HepG2 (cell line): ENCODE measurements around the gene THOC6. TPM values are rescaled to one million over a fixed set of nuclear protein-coding genes. Genes with fewer than 3 reads are reported as not detected.
A peak's percentile ranks its signal among the peaks of the same experiment; 100 is the strongest.

Experiments
- AFF4 ChIP-seq: sonication (generic); formaldehyde crosslinking; IDR thresholded peaks from 2 replicates; pipeline ENCODE4 v1.4.0; 2020; ENCODE audit warnings: missing genetic modification reagents
- CCDC6 ChIP-seq: sonication (generic); formaldehyde crosslinking; IDR thresholded peaks from 2 replicates; pipeline ENCODE4 v1.8.1; 2022; ENCODE audit warnings: mild to moderate bottlenecking, missing genetic modification reagents, moderate library complexity
- DNMT3B ChIP-seq: conservative IDR thresholded peaks from 2 replicates; pipeline ENCODE4 v1.6.1; 2016; ENCODE audit warnings: missing biosample characterization, control low read depth
- MTF2 ChIP-seq: sonication (generic); formaldehyde crosslinking; IDR thresholded peaks from 2 replicates; pipeline ENCODE4 v1.5.0; 2020; ENCODE audit warnings: missing genetic modification reagents, borderline replicate concordance
- SALL2 ChIP-seq: sonication (generic); formaldehyde crosslinking; IDR thresholded peaks from 2 replicates; pipeline ENCODE4 v1.8.1; 2023; ENCODE audit warnings: mild to moderate bottlenecking, missing genetic modification reagents, inconsistent platforms
- SMARCE1 ChIP-seq: fragments of 450-650 bp; IDR thresholded peaks from 2 replicates; pipeline ENCODE4 v1.6.1; 2017; ENCODE audit warnings: borderline replicate concordance
- TIGD3 ChIP-seq: sonication (generic); formaldehyde crosslinking; IDR thresholded peaks from 2 replicates; pipeline ENCODE4 v1.5.1; 2020; ENCODE audit warnings: mild to moderate bottlenecking, missing genetic modification reagents, borderline replicate concordance
- TRIM24 ChIP-seq: sonication (generic); formaldehyde crosslinking; IDR thresholded peaks from 2 replicates; pipeline ENCODE4 v1.8.0; 2022; ENCODE audit warnings: mild to moderate bottlenecking, missing genetic modification reagents
- ZFP36L1 ChIP-seq: sonication (generic); formaldehyde crosslinking; IDR thresholded peaks from 2 replicates; pipeline ENCODE4 v1.8.0; 2022; ENCODE audit warnings: mild to moderate bottlenecking, missing genetic modification reagents, moderate library complexity
- ZNF615 ChIP-seq: sonication (generic); formaldehyde crosslinking; IDR thresholded peaks from 2 replicates; pipeline ENCODE4 v1.5.0; 2020; ENCODE audit warnings: mild to moderate bottlenecking, missing genetic modification reagents, borderline replicate concordance
- ZNF841 ChIP-seq: sonication (generic); formaldehyde crosslinking; IDR thresholded peaks from 2 replicates; pipeline ENCODE4 v1.8.1; 2023; ENCODE audit warnings: missing genetic modification reagents, borderline replicate concordance
- polyA plus RNA-seq, 8 experiments: library from polyadenylated mRNA; depleted of rRNA in 3 of 8; stranded (reverse) in 7 of 8; unstranded in 1 of 8; fragments of >200 nt; fragmentation: Illumina TruSeq in 4 of 8; extraction: Trizol in 4 of 8; gene quantifications; 2 replicates each; pipeline versions ENCODE4 v1.2.1 to v1.2.3, GENCODE V29; 2011 to 2016; ENCODE audit warnings: low read depth in 4 of 8, missing spikeins in 1 of 8, mixed read lengths in 1 of 8; ENCODE audit not compliant: insufficient read depth in 1 of 8
- total RNA-seq, 5 experiments: library from RNA; depleted of rRNA; stranded (reverse); fragments of >200 nt; fragmentation: Illumina TruSeq; extraction: Trizol; gene quantifications; 2 replicates each; pipeline ENCODE4 v1.2.3, GENCODE V29; 2016; ENCODE audit warnings: low read depth in 1 of 5
- TF ChIP-seq, protein P1 (sequence below): sonication (generic); formaldehyde crosslinking; IDR thresholded peaks from 2 replicates; pipeline ENCODE4 v1.5.1; 2020; ENCODE audit warnings: mild to moderate bottlenecking, missing genetic modification reagents, moderate library complexity
- TF ChIP-seq, protein P2 (sequence below): sonication (generic); formaldehyde crosslinking; IDR thresholded peaks from 2 replicates; pipeline ENCODE4 v1.4.0; 2020; ENCODE audit warnings: missing genetic modification reagents
- TF ChIP-seq, protein P3 (sequence below): sonication (generic); formaldehyde crosslinking; IDR thresholded peaks from 2 replicates; pipeline ENCODE4 v1.5.0; 2020; ENCODE audit warnings: mild to moderate bottlenecking, missing genetic modification reagents, borderline replicate concordance

The THOC6 gene
- total and polyA plus RNA-seq, 2 of the 13 experiments (the other 11 are each of a cell fraction or from before 2014, with no cell fraction given), result 32.1 to 37.0 TPM

- TF ChIP-seq ZNF615 (CRISPR knock-in tag) (no peak), TRIM24 (no peak), ZNF841 (CRISPR knock-in tag) (no peak), SALL2 (CRISPR knock-in tag) (peak; percentile 55; the same call in 1 of the 2 replicates), AFF4 (CRISPR knock-in tag) (no peak), MTF2 (CRISPR knock-in tag) (no peak), DNMT3B (CRISPR knock-in tag) (no peak), CCDC6 (CRISPR knock-in tag) (no peak), SMARCE1 (no peak), ZFP36L1 (CRISPR knock-in tag) (no peak), TIGD3 (no peak)
- TF ChIP-seq, protein P1, sequence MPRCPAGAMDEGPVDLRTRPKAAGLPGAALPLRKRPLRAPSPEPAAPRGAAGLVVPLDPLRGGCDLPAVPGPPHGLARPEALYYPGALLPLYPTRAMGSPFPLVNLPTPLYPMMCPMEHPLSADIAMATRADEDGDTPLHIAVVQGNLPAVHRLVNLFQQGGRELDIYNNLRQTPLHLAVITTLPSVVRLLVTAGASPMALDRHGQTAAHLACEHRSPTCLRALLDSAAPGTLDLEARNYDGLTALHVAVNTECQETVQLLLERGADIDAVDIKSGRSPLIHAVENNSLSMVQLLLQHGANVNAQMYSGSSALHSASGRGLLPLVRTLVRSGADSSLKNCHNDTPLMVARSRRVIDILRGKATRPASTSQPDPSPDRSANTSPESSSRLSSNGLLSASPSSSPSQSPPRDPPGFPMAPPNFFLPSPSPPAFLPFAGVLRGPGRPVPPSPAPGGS, result 0 out of 2 replicates have a peak, but pooled peaks have one; percentile 62
- TF ChIP-seq, protein P2, sequence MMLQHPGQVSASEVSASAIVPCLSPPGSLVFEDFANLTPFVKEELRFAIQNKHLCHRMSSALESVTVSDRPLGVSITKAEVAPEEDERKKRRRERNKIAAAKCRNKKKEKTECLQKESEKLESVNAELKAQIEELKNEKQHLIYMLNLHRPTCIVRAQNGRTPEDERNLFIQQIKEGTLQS (CRISPR knock-in tag), result no peak
- TF ChIP-seq, protein P3, sequence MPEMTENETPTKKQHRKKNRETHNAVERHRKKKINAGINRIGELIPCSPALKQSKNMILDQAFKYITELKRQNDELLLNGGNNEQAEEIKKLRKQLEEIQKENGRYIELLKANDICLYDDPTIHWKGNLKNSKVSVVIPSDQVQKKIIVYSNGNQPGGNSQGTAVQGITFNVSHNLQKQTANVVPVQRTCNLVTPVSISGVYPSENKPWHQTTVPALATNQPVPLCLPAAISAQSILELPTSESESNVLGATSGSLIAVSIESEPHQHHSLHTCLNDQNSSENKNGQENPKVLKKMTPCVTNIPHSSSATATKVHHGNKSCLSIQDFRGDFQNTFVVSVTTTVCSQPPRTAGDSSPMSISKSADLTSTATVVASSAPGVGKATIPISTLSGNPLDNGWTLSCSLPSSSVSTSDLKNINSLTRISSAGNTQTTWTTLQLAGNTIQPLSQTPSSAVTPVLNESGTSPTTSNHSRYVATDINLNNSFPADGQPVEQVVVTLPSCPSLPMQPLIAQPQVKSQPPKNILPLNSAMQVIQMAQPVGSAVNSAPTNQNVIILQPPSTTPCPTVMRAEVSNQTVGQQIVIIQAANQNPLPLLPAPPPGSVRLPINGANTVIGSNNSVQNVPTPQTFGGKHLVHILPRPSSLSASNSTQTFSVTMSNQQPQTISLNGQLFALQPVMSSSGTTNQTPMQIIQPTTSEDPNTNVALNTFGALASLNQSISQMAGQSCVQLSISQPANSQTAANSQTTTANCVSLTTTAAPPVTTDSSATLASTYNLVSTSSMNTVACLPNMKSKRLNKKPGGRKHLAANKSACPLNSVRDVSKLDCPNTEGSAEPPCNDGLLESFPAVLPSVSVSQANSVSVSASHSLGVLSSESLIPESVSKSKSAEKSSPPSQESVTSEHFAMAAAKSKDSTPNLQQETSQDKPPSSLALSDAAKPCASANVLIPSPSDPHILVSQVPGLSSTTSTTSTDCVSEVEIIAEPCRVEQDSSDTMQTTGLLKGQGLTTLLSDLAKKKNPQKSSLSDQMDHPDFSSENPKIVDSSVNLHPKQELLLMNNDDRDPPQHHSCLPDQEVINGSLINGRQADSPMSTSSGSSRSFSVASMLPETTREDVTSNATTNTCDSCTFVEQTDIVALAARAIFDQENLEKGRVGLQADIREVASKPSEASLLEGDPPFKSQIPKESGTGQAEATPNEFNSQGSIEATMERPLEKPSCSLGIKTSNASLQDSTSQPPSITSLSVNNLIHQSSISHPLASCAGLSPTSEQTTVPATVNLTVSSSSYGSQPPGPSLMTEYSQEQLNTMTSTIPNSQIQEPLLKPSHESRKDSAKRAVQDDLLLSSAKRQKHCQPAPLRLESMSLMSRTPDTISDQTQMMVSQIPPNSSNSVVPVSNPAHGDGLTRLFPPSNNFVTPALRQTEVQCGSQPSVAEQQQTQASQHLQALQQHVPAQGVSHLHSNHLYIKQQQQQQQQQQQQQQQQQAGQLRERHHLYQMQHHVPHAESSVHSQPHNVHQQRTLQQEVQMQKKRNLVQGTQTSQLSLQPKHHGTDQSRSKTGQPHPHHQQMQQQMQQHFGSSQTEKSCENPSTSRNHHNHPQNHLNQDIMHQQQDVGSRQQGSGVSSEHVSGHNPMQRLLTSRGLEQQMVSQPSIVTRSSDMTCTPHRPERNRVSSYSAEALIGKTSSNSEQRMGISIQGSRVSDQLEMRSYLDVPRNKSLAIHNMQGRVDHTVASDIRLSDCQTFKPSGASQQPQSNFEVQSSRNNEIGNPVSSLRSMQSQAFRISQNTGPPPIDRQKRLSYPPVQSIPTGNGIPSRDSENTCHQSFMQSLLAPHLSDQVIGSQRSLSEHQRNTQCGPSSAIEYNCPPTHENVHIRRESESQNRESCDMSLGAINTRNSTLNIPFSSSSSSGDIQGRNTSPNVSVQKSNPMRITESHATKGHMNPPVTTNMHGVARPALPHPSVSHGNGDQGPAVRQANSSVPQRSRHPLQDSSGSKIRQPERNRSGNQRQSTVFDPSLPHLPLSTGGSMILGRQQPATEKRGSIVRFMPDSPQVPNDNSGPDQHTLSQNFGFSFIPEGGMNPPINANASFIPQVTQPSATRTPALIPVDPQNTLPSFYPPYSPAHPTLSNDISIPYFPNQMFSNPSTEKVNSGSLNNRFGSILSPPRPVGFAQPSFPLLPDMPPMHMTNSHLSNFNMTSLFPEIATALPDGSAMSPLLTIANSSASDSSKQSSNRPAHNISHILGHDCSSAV (CRISPR knock-in tag), result no peak
These were observed 3.6 kb upstream of the THOC6 start, which contains the start of gene TNFRSF12A (continued) for GRCh38 chr16:3020247-3020603.
